HepG2 (cell line): ENCODE data around the gene MBD3.

Experiments used
- CTCF ChIP-seq: sonication (generic); formaldehyde crosslinking; IDR thresholded peaks from 2 replicates; pipeline ENCODE4 v1.5.0; 2020; ENCODE audit warnings: mild to moderate bottlenecking, missing genetic modification reagents, moderate library complexity
- ELF1 ChIP-seq: sonication (generic); formaldehyde crosslinking; IDR thresholded peaks from 2 replicates; pipeline ENCODE4 v1.4.0; 2020; ENCODE audit warnings: missing genetic modification reagents
- JUND ChIP-seq: sonication (generic); formaldehyde crosslinking; IDR thresholded peaks from 2 replicates; pipeline ENCODE4 v1.8.0; 2022; ENCODE audit warnings: mild to moderate bottlenecking, missing genetic modification reagents
- POLR2AphosphoS5 ChIP-seq: IDR thresholded peaks from 2 replicates; pipeline ENCODE4 v1.6.1; 2012; ENCODE audit warnings: low read depth, low read length
- RAD21 ChIP-seq: fragments of 450-650 bp; formaldehyde crosslinking; IDR thresholded peaks from 2 replicates; pipeline ENCODE4 v1.5.0; 2020; ENCODE audit warnings: mild to moderate bottlenecking
- ZNF24 ChIP-seq: fragments of 450-650 bp; IDR thresholded peaks from 2 replicates; pipeline ENCODE4 v1.6.1; 2017; ENCODE audit warnings: antibody characterized with exemption, mild to moderate bottlenecking
- ZNF281 ChIP-seq: sonication (generic); formaldehyde crosslinking; IDR thresholded peaks from 2 replicates; pipeline ENCODE4 v1.4.0; 2020; ENCODE audit warnings: missing genetic modification reagents, borderline replicate concordance

- TF ChIP-seq POLR2AphosphoS5 (no peak), ZNF24 (no peak), ELF1 (no peak), CTCF (CRISPR knock-in tag) (no peak), RAD21 (CRISPR knock-in tag) (no peak), ZNF281 (CRISPR knock-in tag) (no peak), JUND (no peak)
Measured at GRCh38 chr19:1527650-1528309, 64.9 kb downstream of the MBD3 start.
